HG03045 (cell line): ENCODE measurements around the gene ZNF8.
"Not testable (repeated sequence)": the region's sequence is repeated elsewhere in the genome, so short reads cannot be mapped to it uniquely, and the experiment has no call there.

Experiments
- ATAC-seq: cut with Tn5 transposase; IDR thresholded peaks from one replicate; pipeline ENCODE4 v1.9.1; 2021; ENCODE audit warnings: mild to moderate bottlenecking, moderate library complexity; ENCODE audit not compliant: unreplicated experiment

ZNF8 gene

GRCh38 chr19:58294743-58295374, 16.1 kb downstream of the ZNF8 start:
- no peak for ATAC-seq

- no peak for ATAC-seq
Observed at GRCh38 chr19:58296104-58296503, 17.3 kb downstream of the ZNF8 start.

- ATAC-seq, result no peak
Observed at GRCh38 chr19:58300620-58301019, 21.9 kb downstream of the ZNF8 start.

- ATAC-seq, result no peak
Observed at GRCh38 chr19:58304255-58304654, 25.5 kb downstream of the ZNF8 start.

- ATAC-seq, result peak; percentile 4
Observed at GRCh38 chr19:58304748-58305064, 26.0 kb downstream of the ZNF8 start.

- ATAC-seq, result peak; percentile 95
Observed at GRCh38 chr19:58305065-58305931, 26.5 kb downstream of the ZNF8 start, which contains the start of gene ERVK3-1. Gene ERVK3-1, plus strand, starts transcription at chr19:58305377. Its CDS starts 6,792 bp downstream, at chr19:58312169.

GRCh38 chr19:58305932-58306323, 27.2 kb downstream of the ZNF8 start:
- ATAC-seq, result no peak

- ATAC-seq, result no peak
Observed at GRCh38 chr19:58307736-58308135, 29.0 kb downstream of the ZNF8 start.

- ATAC-seq, result not testable (repeated sequence)
Observed at GRCh38 chr19:58310685-58311084, 31.9 kb downstream of the ZNF8 start.

GRCh38 chr19:58311345-58311865, 32.6 kb downstream of the ZNF8 start:
- no peak for ATAC-seq

GRCh38 chr19:58315580-58315979, 36.8 kb downstream of the ZNF8 start:
- no peak for ATAC-seq

GRCh38 chr19:58317476-58318072, 38.8 kb downstream of the ZNF8 start:
- ATAC-seq, result no peak

GRCh38 chr19:58318297-58318696, 39.5 kb downstream of the ZNF8 start:
- ATAC-seq, result no peak

GRCh38 chr19:58319241-58319640, 40.5 kb downstream of the ZNF8 start:
- ATAC-seq, result no peak

- no peak for ATAC-seq
Observed at GRCh38 chr19:58325311-58326022, 46.7 kb downstream of the ZNF8 start.

- no peak for ATAC-seq
Observed at GRCh38 chr19:58326501-58326913, 47.8 kb downstream of the ZNF8 start.

- ATAC-seq, result peak; percentile 89
Observed at GRCh38 chr19:58326914-58327726, 48.4 kb downstream of the ZNF8 start, which contains the start of gene ZSCAN22. Gene ZSCAN22, plus strand, starts transcription at chr19:58326994. Its CDS starts 7,809 bp downstream, at chr19:58334803.

- no peak for ATAC-seq
Observed at GRCh38 chr19:58328999-58329398, 50.2 kb downstream of the ZNF8 start.

GRCh38 chr19:58330458-58330857, 51.7 kb downstream of the ZNF8 start:
- ATAC-seq, result no peak

GRCh38 chr19:58332697-58333096, 53.9 kb downstream of the ZNF8 start:
- ATAC-seq, result no peak
